Retina (tissue), 1 donor: ENCODE data around the gene OOSP1.
A peak's percentile ranks its signal among the peaks of the same experiment; 100 is the strongest.
"Not testable (repeated sequence)": the region's sequence is repeated elsewhere in the genome, so short reads cannot be mapped to it uniquely, and the experiment has no call there.

Source experiments
- DNase-seq: peaks from one replicate; pipeline ENCODE4 v3.0.0-alpha.2; 2016

OOSP1 gene

DNA sequence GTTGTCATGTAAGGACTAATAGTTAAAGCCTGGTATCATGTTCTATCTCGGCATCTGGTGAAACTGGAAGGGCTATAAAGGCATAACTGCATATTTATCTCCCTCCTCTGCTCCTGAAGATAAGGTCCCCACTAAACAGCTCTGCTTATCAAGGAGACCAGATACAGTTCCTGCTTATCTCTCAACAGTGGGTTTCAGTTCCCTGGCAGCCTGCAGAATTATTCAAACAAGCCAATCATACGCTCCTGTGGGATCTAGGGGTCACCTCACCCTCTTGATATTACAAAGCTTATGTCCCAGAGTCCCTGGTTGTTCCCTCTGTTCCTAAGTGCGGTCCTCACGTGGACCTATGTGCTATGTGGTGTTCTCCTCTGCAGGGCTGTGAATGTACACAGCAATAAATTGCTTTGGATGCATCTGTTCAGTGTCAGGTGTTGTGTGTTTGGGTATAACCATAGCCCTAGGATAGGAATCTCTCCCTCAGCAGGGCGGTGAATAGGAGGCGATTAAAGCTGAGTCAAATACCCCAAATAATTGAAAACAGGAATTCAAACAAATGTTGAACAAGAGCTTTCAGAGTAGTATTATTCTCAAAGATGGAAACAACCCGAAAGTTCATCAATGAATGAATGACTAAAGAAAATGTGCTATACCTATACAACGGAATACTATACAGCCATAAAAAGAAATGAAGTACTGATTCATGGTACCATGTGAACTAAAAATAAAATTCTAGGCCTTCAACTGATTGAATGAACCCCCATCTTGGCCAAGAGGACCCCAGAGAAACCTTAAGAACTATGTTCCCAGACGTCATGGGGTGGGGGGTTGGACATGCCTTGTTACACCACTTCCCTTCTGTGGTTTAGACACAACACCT is 22.5 kb downstream of the OOSP1 start:
- no peak for DNase-seq

DNA sequence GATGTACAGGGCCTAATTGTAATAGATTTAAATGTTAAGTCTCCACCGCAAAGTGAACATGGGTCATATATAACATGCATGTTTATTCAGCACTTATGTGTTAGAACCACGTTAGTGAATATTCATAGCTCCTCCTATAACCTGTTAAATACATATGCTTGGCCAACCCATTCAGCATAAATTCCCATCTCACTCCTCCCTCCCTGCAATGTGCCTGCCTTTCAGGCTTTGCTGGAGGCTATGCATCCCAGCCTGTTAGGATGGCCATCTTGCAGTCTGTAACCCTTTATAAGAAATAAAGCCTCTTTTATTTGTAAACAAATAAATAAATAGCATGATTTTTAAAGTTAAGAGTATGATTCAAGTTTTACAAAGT is 23.9 kb downstream of the OOSP1 start:
- no peak for DNase-seq

DNA sequence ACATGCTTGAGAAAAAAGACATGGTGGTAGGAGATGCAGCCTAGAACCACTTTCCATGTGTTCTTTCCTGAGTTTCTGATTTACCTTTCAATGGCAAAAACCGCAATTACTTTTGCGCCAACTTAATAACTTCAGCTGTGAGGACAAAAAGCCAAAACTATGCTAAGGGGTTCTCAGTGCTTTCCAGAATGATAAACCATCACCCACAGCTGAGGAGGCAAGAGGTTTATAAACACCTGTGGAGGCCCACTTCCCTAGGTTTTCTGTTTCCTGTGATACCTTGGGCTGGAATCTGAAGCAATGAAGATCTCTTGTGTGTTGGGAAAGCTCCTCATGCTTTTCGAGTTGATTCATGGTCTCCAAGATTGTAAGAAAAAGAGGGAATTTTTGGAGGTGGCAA is 25.5 kb downstream of the OOSP1 start, which contains the start of gene OOSP4A:
TSS of gene OOSP4A (plus strand) at position 301 of the 400 bp plus-strand sequence. CDS start at position 301, 0 bp downstream.
- DNase-seq, result no peak

DNA sequence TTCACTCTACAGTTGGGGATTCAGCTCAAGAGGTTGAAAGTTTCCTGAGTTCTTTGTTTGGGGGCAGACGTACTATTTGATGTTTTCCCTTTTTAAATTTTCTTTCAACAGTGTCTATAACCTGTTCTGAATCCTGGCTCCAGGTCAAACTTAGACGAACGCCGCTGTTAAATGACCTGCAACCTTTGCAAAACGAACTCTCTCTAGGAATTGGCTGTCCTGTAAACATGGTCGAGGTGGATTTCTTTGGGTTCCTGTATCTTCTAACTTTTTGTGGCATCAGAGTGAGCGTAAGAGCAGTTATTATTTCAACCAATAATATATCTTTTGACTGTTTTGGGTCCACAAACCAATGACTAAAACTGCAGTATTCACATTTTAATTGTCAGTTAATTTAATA is 27.2 kb downstream of the OOSP1 start:
- DNase-seq, result no peak

DNA sequence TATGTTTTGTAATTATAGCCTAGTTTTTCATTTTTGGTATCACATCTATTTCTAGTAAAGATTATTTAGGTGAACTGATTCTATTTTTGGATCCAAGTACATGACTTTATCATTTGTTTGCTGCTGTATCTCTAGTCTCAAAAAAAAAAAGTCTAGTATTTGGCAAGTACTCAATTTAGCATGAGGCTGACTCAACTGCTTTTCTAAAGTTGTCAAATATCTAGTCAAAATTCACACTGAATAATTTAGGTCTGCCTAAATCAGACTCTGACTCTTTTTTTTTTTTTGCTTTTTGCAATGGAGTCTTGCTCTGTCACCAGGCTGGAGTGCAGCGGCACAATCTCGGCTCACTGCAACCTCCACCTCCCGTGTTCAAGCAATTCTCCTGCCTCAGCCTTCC is 28.0 kb downstream of the OOSP1 start:
- DNase-seq, result no peak

DNA sequence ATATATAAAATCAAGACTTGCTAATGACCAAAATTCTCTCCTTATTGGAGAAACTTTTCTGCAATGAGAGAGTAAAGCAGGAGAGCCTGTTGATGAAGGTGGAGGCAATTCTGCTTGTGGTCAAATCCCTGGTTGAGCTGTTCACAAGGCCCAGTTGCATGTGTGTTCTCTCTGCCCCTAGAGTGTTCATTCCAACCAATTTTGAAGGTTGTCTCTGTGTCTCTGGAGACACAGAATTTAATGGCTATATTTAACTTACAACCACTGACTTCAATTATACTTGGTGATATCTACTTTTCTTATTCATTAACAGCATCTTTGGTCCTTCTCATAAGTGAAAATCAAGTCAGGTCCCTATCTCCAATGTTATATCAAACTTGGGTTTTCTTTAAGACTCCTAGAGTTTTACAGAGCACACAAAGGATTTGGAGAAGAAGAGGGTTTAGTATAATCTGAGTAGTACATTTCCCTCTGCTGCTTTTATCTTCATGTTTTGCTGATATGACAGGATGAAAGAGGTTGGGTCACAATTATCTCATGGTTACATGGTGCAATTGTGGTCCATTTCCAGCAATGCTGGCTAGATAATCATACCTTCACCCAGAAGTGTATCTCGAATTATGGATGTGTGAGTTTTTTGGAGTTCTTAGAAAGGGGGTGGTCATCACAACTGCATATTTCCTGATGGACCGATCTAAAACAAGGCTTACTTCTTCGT is 29.6 kb downstream of the OOSP1 start:
- DNase-seq, result no peak

DNA sequence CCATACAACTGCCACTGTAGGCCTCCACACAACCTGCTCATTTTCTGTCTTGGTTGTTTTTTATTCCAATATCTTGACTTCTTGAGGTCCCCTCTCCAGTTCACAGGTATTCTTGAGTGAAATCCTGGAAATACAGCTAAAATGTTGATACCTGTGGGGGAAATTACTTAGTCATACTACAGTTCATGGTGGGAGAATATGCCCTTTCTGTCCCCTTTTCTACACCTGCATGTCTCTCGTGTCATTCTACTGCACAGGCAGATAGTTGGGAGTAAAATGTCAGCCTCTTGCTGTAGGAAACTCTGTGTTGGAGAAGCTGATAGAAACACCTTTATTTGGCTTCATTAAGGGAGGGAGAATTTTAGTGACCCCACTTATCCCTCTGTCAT is 30.2 kb downstream of the OOSP1 start:
- DNase-seq, result no peak

DNA sequence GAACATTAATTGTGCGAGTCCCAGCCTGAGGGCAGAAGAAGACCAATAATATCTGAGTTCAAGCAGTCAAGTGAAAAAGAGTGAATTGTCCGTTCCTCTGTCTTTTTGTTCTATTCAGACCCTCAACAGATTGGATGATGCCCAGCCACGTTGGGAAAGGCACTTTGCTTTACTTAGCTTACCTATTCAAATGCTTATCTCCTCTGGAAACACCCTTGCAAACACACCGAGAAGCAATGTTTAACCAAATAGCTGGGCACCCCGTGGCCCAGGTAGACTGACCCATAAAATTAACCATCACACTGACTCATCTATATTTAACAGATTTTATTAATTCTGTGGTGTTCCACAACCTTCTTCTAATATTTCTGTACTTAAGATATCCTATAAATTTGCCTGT is 34.9 kb downstream of the OOSP1 start:
- no peak for DNase-seq

DNA sequence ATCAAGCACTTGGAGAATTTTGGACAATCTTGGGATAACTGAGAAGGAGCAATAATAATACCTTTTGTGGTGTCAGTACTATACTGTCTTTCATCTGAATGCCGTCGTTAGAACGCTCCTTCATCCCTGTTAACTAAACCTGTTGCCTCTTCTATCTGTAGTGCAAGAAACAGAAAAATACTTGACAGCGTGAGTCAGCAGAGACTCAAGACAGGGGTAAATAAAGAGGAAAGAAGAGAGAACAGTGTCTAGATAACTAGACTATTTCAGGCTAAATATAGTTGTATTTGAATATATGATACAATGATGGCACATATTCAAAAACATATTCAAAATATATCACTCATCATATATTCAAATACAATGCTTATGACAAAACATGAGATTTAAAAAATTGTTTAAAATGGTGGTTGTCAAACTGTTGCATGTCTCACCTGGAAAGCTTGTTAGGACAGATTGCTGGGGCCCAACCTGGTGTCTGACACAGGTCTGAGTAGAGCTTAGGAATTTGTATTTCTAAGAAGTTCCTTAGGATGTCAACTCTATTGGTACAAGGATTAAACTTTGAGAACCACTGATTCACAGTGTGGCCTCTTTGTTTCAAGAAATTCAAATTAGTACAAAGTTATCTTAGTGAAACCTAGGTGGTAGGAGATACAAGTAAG is 43.0 kb downstream of the OOSP1 start:
- no peak for DNase-seq

DNA sequence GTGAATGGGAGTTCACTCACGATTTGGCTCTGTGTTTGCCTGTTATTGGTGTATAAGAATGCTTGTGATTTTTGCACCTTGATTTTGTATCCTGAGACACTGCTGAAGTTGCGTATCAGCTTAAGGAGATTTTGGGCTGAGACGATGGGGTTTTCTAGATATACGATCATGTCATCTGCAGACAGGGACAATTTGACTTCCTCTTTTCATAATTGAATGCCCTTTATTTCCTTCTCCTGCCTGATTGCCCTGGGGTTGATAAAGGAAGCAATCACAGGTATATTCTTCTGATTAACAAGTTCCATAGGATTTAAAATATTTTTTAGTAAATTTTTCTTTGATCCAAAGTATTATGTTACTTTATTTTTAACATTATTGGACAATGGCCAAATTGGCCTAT is 43.8 kb downstream of the OOSP1 start:
- DNase-seq, result not testable (repeated sequence)

DNA sequence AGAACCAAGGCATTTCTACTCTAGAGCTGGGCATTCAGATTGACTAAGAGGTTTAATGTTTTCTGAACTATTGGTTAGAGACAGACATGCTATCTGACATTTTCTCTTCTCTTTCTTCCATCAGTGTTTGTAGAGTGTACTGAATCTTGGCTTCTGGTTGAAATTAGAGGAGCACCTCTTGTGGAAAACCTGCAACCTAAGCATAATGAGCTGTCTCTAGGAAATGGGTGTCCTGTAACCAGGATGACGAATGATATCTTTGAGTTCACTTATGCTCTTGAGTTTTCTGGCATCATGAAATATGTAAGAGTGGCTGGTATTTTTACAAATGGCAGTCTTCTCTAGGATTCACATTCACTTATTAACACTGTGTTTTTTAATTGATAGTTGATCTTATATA is 45.0 kb downstream of the OOSP1 start:
- no peak for DNase-seq

DNA sequence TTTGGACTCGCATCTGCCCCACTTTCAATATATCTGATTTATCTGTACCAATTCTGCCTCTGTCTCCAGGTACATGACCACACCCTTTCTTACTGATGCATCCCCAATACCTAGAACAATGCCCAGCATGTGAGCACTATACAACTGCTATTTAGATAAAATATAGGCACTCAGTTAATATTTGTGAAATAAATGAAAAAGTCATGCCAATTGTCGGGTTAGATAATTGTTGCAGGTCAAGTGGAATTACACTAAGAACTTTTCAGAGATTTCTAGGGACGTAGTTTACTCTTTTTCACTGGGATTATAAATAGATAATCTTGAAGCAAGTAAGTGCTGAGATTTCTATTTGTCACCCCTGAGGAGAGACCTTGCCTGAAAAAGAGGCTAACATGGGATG is 46.1 kb downstream of the OOSP1 start:
- DNase-seq, result no peak

DNA sequence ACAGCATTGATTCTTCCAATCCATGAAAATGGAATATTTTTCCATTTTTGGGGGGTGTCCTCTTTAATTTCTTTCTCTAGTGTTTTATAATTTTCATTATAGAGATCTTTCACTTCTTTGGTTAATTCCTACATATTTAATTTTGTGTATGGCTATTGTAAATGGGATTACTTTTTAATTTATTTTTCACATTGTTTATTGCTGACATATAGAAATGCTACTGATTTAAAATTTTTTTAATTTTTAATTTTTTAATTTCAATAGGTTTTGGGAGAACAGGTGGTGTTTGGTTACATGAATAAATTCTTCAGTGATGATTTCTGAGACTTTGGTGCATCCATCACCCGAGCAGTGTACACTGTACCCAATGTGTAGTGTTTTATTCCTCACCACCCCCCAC is 52.2 kb downstream of the OOSP1 start:
- DNase-seq, result no peak

DNA sequence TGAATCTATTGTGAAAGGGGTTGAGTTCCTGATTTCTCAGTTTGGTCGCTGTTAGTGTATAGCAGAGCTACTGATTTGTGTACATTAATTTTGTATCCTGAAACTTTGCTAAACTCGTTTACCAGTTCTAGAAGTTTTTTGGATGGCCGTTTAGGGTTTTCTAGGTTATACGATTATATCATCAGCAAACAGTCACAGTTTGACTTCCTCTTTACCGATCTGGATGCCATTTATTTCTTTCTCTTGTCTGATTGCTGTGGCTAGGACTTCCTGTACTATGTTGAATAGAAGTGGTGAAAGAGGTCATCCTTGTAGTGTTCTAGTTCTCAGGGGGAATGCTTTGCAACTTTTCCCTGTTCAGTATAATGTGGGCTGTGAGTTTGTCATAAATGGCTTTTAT is 54.2 kb downstream of the OOSP1 start:
- DNase-seq, result no peak

DNA sequence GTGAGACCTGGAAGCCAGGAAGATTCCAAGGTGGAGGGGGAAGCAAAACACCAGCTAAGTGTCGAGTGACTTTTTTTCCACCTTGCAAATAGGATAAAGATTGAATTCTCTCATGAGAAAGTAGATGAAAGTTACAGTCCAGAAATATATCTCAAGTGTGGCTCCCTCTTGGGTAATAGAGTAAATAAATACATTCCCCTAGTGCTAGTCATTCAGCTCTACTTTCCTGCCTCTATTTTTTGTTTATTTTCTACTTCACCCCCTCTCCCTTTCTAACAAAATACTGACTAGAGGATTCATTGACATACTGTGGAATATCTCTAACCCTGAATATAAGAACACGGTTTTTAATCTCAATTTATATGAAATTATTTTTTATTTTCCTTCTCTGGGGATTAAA is 59.6 kb downstream of the OOSP1 start:
- DNase-seq, result no peak

DNA sequence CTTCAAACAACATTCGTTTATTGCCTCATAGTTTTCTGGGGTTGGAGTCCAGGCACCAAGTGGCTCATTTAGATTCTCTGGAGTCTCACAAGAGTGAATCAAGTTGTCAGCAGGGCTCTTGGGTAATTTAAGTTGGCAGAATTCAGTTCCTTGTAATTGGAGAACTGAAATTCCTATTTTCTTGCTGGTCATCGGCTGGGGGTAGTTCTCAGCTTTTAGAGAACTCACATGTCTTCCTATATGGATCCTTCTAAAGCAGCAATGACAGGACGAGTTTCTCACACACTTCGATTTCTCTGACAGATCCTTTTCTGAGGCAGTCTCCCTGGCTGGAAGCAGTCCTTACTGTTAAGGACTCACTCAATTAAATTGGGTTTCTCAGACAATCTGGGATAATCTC is 61.5 kb downstream of the OOSP1 start:
- peak; percentile 32 for DNase-seq

DNA sequence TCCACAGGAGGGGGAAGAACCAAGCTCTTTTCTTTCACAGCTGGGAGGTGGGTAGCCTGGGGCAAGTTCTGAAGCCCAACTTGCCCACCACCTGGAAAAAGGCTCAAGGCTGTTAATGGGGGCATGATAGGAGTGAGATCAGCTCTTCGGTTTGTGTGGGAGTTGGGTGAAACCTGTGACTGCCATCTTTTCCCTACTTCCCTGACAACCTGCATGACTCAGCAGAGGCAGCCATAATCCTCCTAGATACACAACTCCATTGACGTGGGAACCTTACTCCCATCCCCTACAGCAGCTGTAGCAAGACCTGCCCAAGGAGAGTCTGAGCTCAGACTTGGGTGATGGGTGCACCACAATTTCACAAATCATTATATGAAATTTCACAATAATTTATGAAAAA is 65.5 kb downstream of the OOSP1 start:
- no peak for DNase-seq

DNA sequence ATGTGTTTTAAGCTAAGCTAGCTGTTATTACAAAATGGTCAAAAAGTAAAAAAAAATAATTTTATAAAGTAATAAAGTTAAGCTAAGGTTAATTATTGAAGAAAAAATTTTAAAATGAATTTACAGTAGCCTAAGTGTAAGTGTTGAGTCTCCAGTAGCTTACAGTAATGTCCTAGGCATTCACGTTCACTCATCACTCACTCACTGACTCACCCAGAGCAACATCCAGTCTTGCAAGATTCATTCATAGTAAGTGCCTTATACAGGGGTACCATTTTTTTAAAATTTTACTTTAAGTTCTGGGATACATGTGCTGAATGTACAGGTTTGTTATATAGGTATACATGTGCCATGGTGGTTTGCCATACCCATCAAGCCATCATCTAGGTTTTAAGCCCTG is 67.1 kb downstream of the OOSP1 start:
- DNase-seq, result no peak
